ENCODE measurements around the gene TUBB6. TPM values are rescaled to one million over a fixed set of nuclear protein-coding genes. Genes with fewer than 3 reads are reported as not detected.

TUBB6 gene
- total and polyA plus RNA-seq, 2 experiments from 2014 or later: 148 to 329 TPM

GRCh38 chr18:12299862-12300261, 8.2 kb upstream of the TUBB6 start:
- H3K4me2 ChIP-seq: no peak overlapping the region
- no peaks in the 10 kb centered on the region for H3K36me3 ChIP-seq (ENCODE audit: insufficient read depth)
- Mint-ChIP-seq H3K27ac (no peak overlapping the region), H3K4me1 (peaks cover 11% of the 10 kb centered on the region), H3K4me3 (no peak overlapping the region), H3K9me3 (peaks cover 4% of the 10 kb centered on the region; the same call in 1 of the 3 replicates), H3K27me3 (ENCODE audit: insufficient read depth, low read depth, poor library complexity) (peaks cover 14% of the 10 kb centered on the region), H3K36me3 (ENCODE audit: low read depth) (no peaks in the 10 kb centered on the region)
- DNase-seq (ENCODE audit: low spot score) (no peak), ATAC-seq (no peak)
- no peaks in the 10 kb centered on the region for H3F3A ChIP-seq (replicated peaks; ENCODE audit: low read depth)
- H3K27me3 ChIP-seq (ENCODE audit: insufficient read depth): peaks cover 4% of the 10 kb centered on the region
- H3K4me3 ChIP-seq: no peak overlapping the region
- no peaks in the 10 kb centered on the region for H3K9me2 ChIP-seq (ENCODE audit: insufficient read depth)
- no peaks in the 10 kb centered on the region for H3K4me1 ChIP-seq (ENCODE audit: insufficient read depth)
- H3K27ac ChIP-seq (ENCODE audit: low read depth): no peak overlapping the region
- no peak overlapping the region for H2AFZ ChIP-seq
- no peaks in the 10 kb centered on the region for H3K79me2 ChIP-seq (replicated peaks; ENCODE audit: insufficient read depth)
- TF ChIP-seq NANOG (IDR thresholded peaks at IDR 0.05; ENCODE audit: borderline replicate concordance) (no peak), ZNF114 (CRISPR knock-in tag; IDR thresholded peaks at IDR 0.05) (no peak), STAT1 (IDR thresholded peaks at IDR 0.05; ENCODE audit: unreplicated experiment) (no peak), ZNF462 (CRISPR knock-in tag; IDR thresholded peaks at IDR 0.05) (no peak), ETS1 (IDR thresholded peaks at IDR 0.05) (no peak)
- H4K20me1 ChIP-seq (replicated peaks; ENCODE audit: insufficient read depth): no peaks in the 10 kb centered on the region
